ENCODE results near the gene SMAD6. TPM values are rescaled to one million over a fixed set of nuclear protein-coding genes. Genes with fewer than 3 reads are reported as not detected.

Gene SMAD6
- total RNA-seq, 1 donor from 2014 or later, result 14.6 TPM

- Mint-ChIP-seq H3K27me3 (ENCODE audit: unreplicated experiment) (no peaks in the 10 kb centered on the region), H3K9me3 (ENCODE audit: unreplicated experiment) (no peaks in the 10 kb centered on the region), H3K36me3 (ENCODE audit: unreplicated experiment) (peaks cover 9% of the 10 kb centered on the region), H3K4me1 (ENCODE audit: unreplicated experiment) (peaks cover 72% of the 10 kb centered on the region), H3K27ac (ENCODE audit: unreplicated experiment) (peak overlapping the region; percentile 32), H3K4me3 (ENCODE audit: unreplicated experiment) (no peak overlapping the region)
- DNase-seq (ENCODE audit: extremely low spot score, unreplicated experiment), result no peak
- TF ChIP-seq, protein P1, sequence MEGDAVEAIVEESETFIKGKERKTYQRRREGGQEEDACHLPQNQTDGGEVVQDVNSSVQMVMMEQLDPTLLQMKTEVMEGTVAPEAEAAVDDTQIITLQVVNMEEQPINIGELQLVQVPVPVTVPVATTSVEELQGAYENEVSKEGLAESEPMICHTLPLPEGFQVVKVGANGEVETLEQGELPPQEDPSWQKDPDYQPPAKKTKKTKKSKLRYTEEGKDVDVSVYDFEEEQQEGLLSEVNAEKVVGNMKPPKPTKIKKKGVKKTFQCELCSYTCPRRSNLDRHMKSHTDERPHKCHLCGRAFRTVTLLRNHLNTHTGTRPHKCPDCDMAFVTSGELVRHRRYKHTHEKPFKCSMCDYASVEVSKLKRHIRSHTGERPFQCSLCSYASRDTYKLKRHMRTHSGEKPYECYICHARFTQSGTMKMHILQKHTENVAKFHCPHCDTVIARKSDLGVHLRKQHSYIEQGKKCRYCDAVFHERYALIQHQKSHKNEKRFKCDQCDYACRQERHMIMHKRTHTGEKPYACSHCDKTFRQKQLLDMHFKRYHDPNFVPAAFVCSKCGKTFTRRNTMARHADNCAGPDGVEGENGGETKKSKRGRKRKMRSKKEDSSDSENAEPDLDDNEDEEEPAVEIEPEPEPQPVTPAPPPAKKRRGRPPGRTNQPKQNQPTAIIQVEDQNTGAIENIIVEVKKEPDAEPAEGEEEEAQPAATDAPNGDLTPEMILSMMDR (IDR thresholded peaks at IDR 0.05), result no peak
Observed at GRCh38 chr15:66758844-66759243, 56.8 kb downstream of the SMAD6 start.

DNA sequence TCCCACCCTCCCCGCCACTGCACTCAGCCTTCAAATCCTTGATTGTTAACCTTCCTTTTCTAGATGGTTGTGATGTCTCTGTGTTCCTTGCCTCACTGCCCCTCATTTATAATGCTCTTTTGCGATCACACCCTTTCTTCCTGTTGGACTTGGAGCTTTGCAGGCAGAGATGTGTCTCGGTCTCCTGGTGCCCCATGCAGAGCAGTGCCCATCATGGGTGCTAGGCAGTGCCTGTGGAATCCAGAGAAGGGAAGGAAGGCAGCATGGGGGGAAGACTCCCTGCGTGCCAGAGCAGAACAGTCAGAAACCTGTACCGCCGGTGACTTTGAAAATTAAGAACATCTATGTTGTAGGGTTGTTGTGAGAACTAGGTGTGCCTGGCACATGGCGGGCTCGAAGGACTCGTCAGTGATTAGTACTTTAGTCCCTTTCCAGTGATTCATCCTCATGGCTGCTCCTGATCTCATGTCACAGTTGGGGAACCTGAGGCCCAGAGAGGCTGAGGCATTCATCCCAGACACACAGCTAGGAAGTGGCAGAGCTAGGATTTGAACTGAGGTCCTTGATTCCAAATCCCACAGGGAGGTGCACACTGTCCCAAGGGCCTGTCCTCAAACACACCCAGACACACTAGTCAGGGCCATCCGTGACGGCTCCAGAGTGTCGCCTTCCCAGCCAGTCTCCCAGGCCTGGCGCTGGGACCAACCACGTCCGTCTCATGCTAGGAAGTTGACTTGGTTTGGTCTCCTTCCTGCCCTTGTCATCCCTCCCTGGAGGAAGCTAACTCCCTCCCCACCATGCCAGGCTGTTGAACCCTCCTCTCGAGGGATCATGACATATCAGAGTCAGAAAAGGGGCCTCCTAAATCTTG is 58.3 kb downstream of the SMAD6 start:
- Mint-ChIP-seq H3K4me3 (ENCODE audit: unreplicated experiment) (no peak overlapping the region), H3K27ac (ENCODE audit: unreplicated experiment) (peak overlapping the region; percentile 87), H3K4me1 (ENCODE audit: unreplicated experiment) (peaks cover 75% of the 10 kb centered on the region), H3K27me3 (ENCODE audit: unreplicated experiment) (no peaks in the 10 kb centered on the region), H3K9me3 (ENCODE audit: unreplicated experiment) (no peaks in the 10 kb centered on the region), H3K36me3 (ENCODE audit: unreplicated experiment) (peaks cover 4% of the 10 kb centered on the region)
- TF ChIP-seq, protein P1 (IDR thresholded peaks at IDR 0.05), result no peak
- DNase-seq (ENCODE audit: extremely low spot score, unreplicated experiment), result no peak

GRCh38 chr15:66760968-66761725 is 59.1 kb downstream of the SMAD6 start:
- peak overlapping the region; percentile 20 for H3K4me3 Mint-ChIP-seq (ENCODE audit: unreplicated experiment)
- peaks cover 83% of the 10 kb centered on the region for H3K4me1 Mint-ChIP-seq (ENCODE audit: unreplicated experiment)
- H3K36me3 Mint-ChIP-seq (ENCODE audit: unreplicated experiment), result peaks cover 2% of the 10 kb centered on the region
- H3K27me3 Mint-ChIP-seq (ENCODE audit: unreplicated experiment), result no peaks in the 10 kb centered on the region
- TF ChIP-seq, protein P1 (IDR thresholded peaks at IDR 0.05), result no peak
- no peaks in the 10 kb centered on the region for H3K9me3 Mint-ChIP-seq (ENCODE audit: unreplicated experiment)
- H3K27ac Mint-ChIP-seq (ENCODE audit: unreplicated experiment), result peak overlapping the region; percentile 87
- no peak for DNase-seq (ENCODE audit: extremely low spot score, unreplicated experiment)

DNA sequence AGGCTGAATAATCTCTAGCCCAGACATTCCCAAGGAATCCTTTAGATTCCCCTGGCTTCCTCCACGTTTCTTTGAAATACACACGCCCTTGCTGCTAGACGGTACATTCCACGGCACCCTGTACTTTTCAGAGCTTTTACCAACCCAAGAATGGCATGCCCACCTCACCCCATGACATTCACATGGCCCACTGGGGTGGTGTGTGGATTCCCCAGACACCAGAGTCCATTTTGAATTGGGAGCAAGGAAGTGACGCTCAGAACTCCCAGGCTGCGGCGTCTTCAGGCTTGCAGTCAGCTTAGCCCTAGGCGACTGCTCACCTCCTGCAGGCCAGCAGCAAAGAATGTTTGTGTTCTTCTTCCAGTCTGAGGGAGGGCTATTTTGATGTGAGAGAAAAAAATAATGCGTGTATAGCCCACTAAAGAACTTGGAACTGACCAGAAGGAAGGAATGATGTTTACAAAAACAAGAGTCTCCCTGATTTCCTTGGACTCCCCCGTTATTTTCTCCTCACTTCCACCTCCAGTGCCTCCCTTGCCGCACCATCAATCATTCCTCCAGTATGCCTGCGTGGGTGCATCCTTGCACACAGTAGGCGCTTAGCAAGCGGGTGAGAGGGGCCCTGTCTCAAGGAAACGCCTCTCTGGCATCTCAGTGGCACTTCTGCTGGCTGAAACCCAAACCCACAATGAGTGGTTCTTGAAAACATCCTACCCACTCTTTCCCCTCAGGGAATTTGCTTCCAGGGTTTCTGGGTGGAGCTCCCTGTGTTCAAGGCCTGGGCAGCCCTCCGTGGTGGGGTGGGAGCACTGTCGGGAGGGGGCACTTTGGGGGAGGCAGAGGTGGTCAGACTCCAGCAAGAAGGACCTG is 59.9 kb downstream of the SMAD6 start:
- peak overlapping the region; percentile 20 for H3K4me3 Mint-ChIP-seq (ENCODE audit: unreplicated experiment)
- H3K4me1 Mint-ChIP-seq (ENCODE audit: unreplicated experiment), result peaks cover 86% of the 10 kb centered on the region
- H3K9me3 Mint-ChIP-seq (ENCODE audit: unreplicated experiment), result no peaks in the 10 kb centered on the region
- H3K36me3 Mint-ChIP-seq (ENCODE audit: unreplicated experiment), result peaks cover 2% of the 10 kb centered on the region
- TF ChIP-seq, protein P1 (IDR thresholded peaks at IDR 0.05), result no peak
- peak overlapping the region; percentile 87 for H3K27ac Mint-ChIP-seq (ENCODE audit: unreplicated experiment)
- DNase-seq (ENCODE audit: extremely low spot score, unreplicated experiment), result no peak
- H3K27me3 Mint-ChIP-seq (ENCODE audit: unreplicated experiment), result no peaks in the 10 kb centered on the region
